COLO668 (cell line): ENCODE data around the gene PIGB.
"Not testable (repeated sequence)": the region's sequence is repeated elsewhere in the genome, so short reads cannot be mapped to it uniquely, and the experiment has no call there.

ENCODE experiments used
- DNase-seq: peaks from one replicate; lab custom pipeline; 2025; ENCODE audit not compliant: unreplicated experiment; lab: John Stamatoyannopoulos, UW

Gene PIGB

DNA sequence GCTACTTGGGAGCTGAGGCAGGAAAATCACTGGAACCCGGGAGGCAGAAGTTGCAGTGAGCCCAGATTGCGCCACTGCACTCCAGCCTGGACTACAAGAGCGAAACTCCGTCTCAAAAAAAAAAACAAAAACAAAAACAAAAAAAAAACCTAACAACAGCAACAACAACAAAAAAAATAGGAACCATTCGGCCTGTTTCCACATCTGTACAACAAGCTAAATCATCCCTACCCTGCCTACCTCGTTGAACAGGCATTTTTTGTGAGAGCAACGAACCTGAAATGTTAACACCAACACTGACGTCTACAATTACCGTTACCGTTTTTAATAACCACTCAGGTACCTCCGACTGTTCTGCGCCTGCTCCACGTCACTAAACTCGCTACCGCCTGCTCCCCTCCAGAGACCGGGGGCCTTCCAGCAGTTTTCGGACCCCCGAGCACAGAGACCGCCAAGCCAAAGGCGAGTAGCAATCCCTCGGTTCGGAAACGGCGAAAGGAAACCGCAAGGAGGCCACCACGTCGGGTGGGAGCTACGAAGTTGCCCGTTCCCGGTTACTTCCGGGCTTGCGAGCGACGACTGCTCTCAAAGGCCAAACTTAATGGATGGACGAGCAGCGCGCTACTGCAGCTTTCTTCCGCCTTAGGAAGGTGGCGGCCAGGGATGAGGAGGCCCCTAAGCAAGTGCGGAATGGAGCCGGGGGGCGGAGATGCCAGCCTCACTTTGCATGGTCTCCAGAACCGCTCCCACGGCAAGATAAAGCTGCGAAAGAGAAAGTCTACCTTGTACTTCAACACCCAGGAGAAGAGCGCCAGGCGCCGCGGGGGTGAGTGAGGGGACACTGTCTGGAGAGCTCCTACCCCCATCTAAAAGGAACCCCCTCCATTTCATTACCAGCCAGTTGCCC, at the start of gene PIGB, which contains the start of gene PIGBOS1:
PIGB (plus strand) TSS at position 635 of the 907 bp plus-strand sequence; CDS start at position 664, 29 bp downstream.
PIGBOS1 (minus strand) TSS at position 536 of the 907 bp plus-strand sequence. CDS start 1,331 bp downstream, outside the sequence.
- peak; percentile 83 for DNase-seq

DNA sequence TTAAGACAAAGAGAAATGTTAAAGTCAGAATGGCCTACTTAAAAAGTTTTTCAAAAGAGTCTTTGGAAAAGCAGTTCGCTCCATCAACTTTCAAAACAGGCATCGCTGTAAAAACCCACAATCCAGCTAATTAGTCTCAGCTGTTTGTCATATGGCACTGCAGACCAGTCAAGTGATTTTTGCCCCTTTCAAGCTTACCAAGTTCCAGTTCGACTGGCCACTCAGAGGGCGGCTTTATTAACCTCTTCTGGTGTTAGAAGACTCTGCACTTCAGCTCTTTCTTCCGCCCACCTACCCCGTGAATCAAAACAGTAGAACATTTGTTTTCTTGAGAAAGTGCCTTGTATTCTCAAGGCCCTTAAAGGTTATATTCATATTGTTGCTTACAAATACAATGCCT, 48.7 kb upstream of the PIGB start:
- DNase-seq, result no peak

DNA sequence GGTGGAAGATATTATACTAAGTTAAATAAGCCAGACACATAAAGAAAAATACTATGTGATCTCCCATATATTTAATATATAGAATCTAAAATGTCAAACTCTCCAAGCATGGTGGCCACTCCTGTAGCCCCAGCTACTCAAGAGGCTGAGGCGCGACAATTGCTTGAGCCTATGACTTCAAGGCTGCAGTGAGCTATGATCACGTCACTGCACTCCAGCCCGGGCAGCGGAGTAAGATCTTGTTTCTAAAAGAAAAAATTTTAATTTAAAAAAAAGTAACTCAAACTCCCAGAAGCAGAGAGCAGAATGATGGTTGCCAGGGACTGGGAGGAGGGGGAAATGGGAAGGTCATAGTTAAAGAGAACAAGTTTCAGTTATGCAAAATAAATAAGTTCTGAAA, 42.7 kb upstream of the PIGB start:
- no peak for DNase-seq

- DNase-seq, result no peak
These were observed 41.9 kb upstream of the PIGB start for GRCh38 chr15:55277116-55277564.

DNA sequence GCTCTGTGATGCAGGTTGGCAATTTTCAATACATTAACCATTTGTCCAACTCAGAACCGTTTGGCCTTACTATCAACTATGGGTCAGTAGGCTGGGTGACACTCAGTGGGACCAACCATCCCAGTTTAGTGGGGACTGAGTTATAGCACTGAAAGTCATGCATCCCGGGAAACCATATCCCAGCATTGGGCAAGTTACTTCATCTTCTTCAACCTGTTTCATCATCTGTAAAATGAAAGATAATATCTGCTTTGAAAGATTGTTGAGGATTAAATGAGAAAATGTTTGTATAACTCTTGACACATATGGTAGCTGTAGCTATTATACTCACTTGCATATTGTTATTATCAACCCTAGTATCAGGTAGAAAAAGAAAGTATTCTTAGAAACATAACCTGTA, 41.3 kb upstream of the PIGB start:
- no peak for DNase-seq

- no peak for DNase-seq
These were observed 39.8 kb upstream of the PIGB start for GRCh38 chr15:55279100-55279745.

- DNase-seq, result no peak
These were observed 39.2 kb upstream of the PIGB start for GRCh38 chr15:55279746-55280351.

- not testable (repeated sequence) for DNase-seq
These were observed 38.4 kb upstream of the PIGB start for GRCh38 chr15:55280589-55280988.

GRCh38 chr15:55281517-55282228, 37.3 kb upstream of the PIGB start:
- no peak for DNase-seq

GRCh38 chr15:55282284-55282833, 36.7 kb upstream of the PIGB start:
- no peak for DNase-seq

DNA sequence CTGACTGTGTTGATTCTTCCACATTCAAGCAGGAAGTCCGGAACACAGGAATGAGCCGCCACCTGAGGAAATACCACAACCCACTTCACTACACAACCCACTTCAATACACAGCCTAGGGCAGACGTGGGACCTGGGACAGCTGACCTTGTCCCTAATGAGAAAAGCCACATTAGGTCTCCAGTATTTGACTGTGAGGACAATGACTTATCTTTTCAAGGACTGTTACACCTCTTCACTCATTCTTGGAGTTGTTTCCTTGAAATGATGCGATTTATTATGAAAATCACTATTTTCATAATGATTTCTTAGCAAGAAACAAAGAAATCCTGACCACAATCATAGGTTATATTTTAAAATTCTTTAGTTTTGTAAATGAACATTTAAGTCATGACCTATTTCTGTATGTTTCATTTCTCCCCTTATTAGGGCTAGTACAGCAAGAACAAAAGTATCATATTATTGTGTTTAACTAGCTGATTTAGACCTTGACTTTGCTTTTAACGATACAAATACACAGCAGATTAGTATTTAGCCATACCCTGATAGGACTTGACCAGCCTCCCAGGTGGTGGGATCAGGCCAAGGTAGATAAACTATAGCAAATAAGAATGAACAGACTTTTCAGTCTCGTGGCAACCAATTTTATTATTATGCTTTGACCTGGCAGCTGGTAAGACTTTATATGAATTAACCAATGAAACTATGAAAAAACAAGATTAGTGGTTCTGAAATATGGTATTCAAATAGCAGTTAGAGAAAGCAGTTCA, 35.5 kb upstream of the PIGB start:
- no peak for DNase-seq

- DNase-seq, result no peak
These were observed 34.6 kb upstream of the PIGB start for GRCh38 chr15:55284426-55284825.

GRCh38 chr15:55286442-55287189, 32.4 kb upstream of the PIGB start:
- DNase-seq, result not testable (repeated sequence)

DNA sequence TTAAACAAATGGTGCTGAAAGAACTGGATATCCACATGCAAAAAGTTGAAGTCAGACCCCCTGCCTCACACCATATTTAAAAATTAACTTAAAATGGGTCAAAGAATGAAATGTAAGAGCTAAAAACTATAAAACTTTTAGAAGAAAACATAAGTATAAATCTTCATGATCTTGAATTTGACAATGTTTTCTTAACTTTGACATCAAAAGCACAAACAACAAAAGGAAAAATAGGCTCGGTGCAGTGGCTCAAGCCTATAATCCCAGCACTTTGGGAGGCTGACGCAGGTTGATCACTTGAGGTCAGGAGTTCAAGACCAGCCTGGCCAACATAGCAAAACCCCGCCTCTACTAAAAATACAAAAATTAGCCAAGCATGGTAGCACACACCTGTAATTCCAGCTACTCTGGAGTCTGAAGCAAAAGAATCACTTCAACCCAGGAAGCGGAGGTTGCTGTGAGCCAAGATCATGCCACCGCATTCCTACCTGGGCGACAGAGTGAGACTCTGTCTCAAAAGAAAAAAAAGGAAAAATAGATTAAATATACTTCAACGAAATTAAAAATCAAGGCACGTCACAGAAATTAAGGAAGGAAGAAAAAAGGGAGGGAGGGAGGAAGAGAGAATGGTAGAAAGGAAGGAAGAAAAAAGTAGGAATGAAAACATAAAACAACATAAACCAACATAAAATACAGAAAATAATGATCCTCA, 30.9 kb upstream of the PIGB start:
- DNase-seq, result no peak

DNA sequence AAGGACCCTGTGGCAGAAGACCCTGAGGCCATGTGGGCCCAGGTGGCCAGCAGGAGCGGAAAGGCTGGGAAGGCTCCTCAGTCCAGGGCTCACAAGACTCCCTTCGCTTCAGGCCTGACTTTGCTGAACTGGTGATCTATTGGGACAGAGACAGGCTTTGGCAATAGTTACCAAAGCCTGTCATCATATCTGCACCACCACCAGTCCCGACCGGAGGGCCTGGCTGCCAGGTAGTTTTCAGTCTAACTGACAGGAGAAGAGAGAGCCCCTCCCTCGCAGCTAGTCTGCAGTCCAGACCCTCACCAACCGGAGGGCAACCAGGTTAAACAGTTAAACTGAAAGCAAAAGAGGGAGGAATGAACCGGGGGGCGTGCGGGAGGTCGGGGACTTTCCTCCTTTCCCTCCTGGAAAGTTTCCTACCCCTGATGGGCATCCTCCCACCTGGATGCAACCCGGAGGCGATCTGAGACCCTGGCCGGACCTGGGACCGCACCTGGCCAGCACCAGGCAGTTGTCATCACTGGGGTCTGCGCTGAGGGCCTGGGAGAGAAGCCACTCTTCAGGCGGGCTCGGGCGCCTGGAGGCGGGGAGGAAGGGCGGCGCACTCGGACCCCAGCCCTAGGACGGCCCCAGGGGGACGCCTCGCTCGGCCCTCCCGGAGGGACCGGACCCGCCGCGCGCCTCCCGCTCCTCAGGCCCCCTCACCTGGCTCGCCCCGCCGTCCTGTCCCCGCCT, 29.8 kb upstream of the PIGB start:
- DNase-seq, result peak; percentile 23

GRCh38 chr15:55289746-55290527, 29.1 kb upstream of the PIGB start, which contains the start of gene RAB27A:
Gene RAB27A, minus strand, starts transcription at chr15:55289813. Its CDS starts 54,879 bp downstream, at chr15:55234934.
- DNase-seq, result peak; percentile 78

DNA sequence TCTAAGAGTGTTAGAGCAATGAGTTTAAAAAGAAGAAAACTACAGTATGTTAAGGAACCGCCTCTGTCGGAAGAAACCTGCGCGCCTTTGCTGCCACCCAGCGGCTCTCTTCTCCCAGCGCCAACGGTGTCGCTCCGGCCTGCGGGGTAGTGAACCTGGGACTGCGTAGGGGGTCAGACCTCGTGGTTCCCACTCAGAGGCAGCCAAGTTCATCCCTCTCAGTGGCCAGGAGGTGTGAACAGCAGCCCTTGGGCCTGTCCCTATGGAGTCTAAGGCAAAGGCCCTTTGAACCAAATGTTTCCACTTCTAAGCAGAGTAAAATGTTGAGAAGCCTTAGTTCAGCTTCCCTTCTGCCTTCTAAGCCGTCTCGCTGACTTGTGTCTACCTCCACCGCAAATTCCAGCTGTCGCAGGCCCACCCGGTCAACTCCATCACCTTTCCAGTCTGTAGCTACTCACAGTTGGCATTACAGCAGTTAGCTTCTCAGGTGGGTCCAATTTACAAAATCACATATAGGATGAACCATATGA, 28.4 kb upstream of the PIGB start:
- DNase-seq, result peak; percentile 81
